GM23338 (cell line): ENCODE results near the gene ASTE1. TPM values are rescaled to one million over a fixed set of nuclear protein-coding genes. Genes with fewer than 3 reads are reported as not detected.

Experiments
- ATAC-seq: fragments of 200-7000 bp; cut with Tn5 transposase; 3 replicates; pipeline ENCODE4 v1.9.1; 2020
- DNase-seq: peaks from one replicate; pipeline ENCODE4 v3.0.0-alpha.2; 2015; ENCODE audit warnings: low spot score
- H2AFZ ChIP-seq: fragments of 200-600 bp; sonication (generic); 2 replicates; pipeline ENCODE4 v1.8.0; 2016; ENCODE audit warnings: antibody characterized with exemption, mild to moderate bottlenecking, moderate library complexity
- H3F3A ChIP-seq: fragments of 200-600 bp; sonication (generic); replicated peaks from 2 replicates; pipeline ENCODE4 v1.8.0; 2017; ENCODE audit warnings: antibody characterized with exemption, mixed run types, low read depth
- H3K27ac ChIP-seq: fragments of 200-600 bp; sonication (generic); 2 replicates; pipeline ENCODE4 v1.6.1; 2016; ENCODE audit warnings: low read depth
- H3K27me3 ChIP-seq: fragments of 200-600 bp; sonication (generic); 2 replicates; pipeline ENCODE4 v1.8.0; 2016; ENCODE audit warnings: mild to moderate bottlenecking, mixed run types, moderate library complexity; ENCODE audit not compliant: insufficient read depth
- H3K36me3 ChIP-seq: fragments of 200-600 bp; sonication (generic); 2 replicates; pipeline ENCODE4 v1.8.0; 2016; ENCODE audit warnings: mild to moderate bottlenecking; ENCODE audit not compliant: insufficient read depth
- H3K4me1 ChIP-seq: fragments of 200-600 bp; sonication (generic); 2 replicates; pipeline ENCODE4 v1.8.0; 2016; ENCODE audit warnings: mild to moderate bottlenecking, moderate library complexity; ENCODE audit not compliant: insufficient read depth
- H3K4me2 ChIP-seq: fragments of 200-600 bp; sonication (generic); 2 replicates; pipeline ENCODE4 v1.7.1; 2017; ENCODE audit warnings: mixed run types
- H3K4me3 ChIP-seq: fragments of 200-600 bp; sonication (generic); 2 replicates; pipeline ENCODE4 v1.6.1; 2016; ENCODE audit warnings: mixed run types
- H3K79me2 ChIP-seq: fragments of 200-600 bp; sonication (generic); replicated peaks from 2 replicates; pipeline ENCODE4 v1.8.0; 2017; ENCODE audit warnings: mild to moderate bottlenecking; ENCODE audit not compliant: insufficient read depth
- H3K9me2 ChIP-seq: fragments of 200-600 bp; sonication (generic); 2 replicates; pipeline ENCODE4 v1.8.0; 2017; ENCODE audit not compliant: insufficient read depth
- H4K20me1 ChIP-seq: fragments of 200-600 bp; sonication (generic); replicated peaks from 2 replicates; pipeline ENCODE4 v1.8.0; 2017; ENCODE audit warnings: mild to moderate bottlenecking; ENCODE audit not compliant: insufficient read depth
- H3K27ac Mint-ChIP-seq: 2 replicates; pipeline ENCODE4 v1.8.0; 2020; ENCODE audit warnings: inconsistent platforms, mild to moderate bottlenecking, moderate library complexity, mixed read lengths
- H3K27me3 Mint-ChIP-seq: 3 replicates; pipeline ENCODE4 v1.8.0; 2022; ENCODE audit warnings: low read depth, mild to moderate bottlenecking, moderate library complexity, mixed read lengths, inconsistent platforms; ENCODE audit not compliant: insufficient read depth, poor library complexity
- H3K36me3 Mint-ChIP-seq: 3 replicates; pipeline ENCODE4 v1.8.0; 2021; ENCODE audit warnings: low read depth, mild to moderate bottlenecking, inconsistent platforms, moderate library complexity, mixed read lengths
- H3K4me1 Mint-ChIP-seq: 3 replicates; pipeline ENCODE4 v1.8.0; 2020; ENCODE audit warnings: mild to moderate bottlenecking, inconsistent platforms, mixed read lengths
- H3K4me3 Mint-ChIP-seq: 3 replicates; pipeline ENCODE4 v1.8.0; 2021; ENCODE audit warnings: moderate library complexity, mild to moderate bottlenecking, inconsistent platforms, mixed read lengths
- H3K9me3 Mint-ChIP-seq: 3 replicates; pipeline ENCODE4 v1.8.0; 2020; ENCODE audit warnings: moderate library complexity, mild to moderate bottlenecking, inconsistent platforms, mixed read lengths
- CREB1 ChIP-seq: fragments of 250-450 bp; sonication (Bioruptor Pico); IDR thresholded peaks from 2 replicates; pipeline ENCODE4 v1.5.0; 2020; ENCODE audit warnings: low read depth, mild to moderate bottlenecking, moderate library complexity
- ETS1 ChIP-seq: IDR thresholded peaks from 2 replicates; pipeline ENCODE4 v1.6.1; 2016; ENCODE audit warnings: antibody characterized with exemption
- NANOG ChIP-seq: IDR thresholded peaks from 2 replicates; pipeline ENCODE4 v1.6.1; 2016; ENCODE audit warnings: antibody characterized with exemption, borderline replicate concordance
- POLR2AphosphoS5 ChIP-seq: IDR thresholded peaks from 2 replicates; pipeline ENCODE4 v1.6.1; 2016; ENCODE audit warnings: antibody characterized with exemption, low read depth
- ZNF114 ChIP-seq: fragments of 250-450 bp; sonication (Bioruptor Pico); IDR thresholded peaks from 2 replicates; pipeline ENCODE4 v1.5.0; 2020; ENCODE audit warnings: mild to moderate bottlenecking, moderate library complexity
- ZNF331 ChIP-seq: fragments of 250-450 bp; sonication (Bioruptor Pico); IDR thresholded peaks from 2 replicates; pipeline ENCODE4 v1.5.0; 2020; ENCODE audit warnings: low read depth, mild to moderate bottlenecking, moderate library complexity
- polyA plus RNA-seq: library from polyadenylated mRNA; unstranded; fragments of >200 nt; fragmentation: Nextera tagmentation; extraction: Ambion mirVana; gene quantifications from 2 replicates; pipeline ENCODE4 v1.2.1, GENCODE V29; 2016
- total RNA-seq: library from RNA; depleted of rRNA; stranded (reverse); fragments of >200 nt; shearing (Covaris generic); gene quantifications from 2 replicates; pipeline ENCODE4 v1.2.3, GENCODE V29; 2014
- TF ChIP-seq, protein P1 (sequence below): IDR thresholded peaks from one replicate; pipeline ENCODE4 v1.6.1; 2018; ENCODE audit warnings: antibody characterized with exemption; ENCODE audit not compliant: unreplicated experiment
- TF ChIP-seq, protein P2 (sequence below): fragments of 250-450 bp; sonication (Bioruptor Pico); IDR thresholded peaks from 2 replicates; pipeline ENCODE4 v1.5.0; 2020; ENCODE audit warnings: mild to moderate bottlenecking, moderate library complexity

Gene ASTE1
- total and polyA plus RNA-seq, 2 experiments from 2014 or later, result 4.9 to 8.9 TPM

GRCh38 chr3:131031660-131032059 lies 5.0 kb upstream of the ASTE1 start (continued):
- TF ChIP-seq, protein P1, sequence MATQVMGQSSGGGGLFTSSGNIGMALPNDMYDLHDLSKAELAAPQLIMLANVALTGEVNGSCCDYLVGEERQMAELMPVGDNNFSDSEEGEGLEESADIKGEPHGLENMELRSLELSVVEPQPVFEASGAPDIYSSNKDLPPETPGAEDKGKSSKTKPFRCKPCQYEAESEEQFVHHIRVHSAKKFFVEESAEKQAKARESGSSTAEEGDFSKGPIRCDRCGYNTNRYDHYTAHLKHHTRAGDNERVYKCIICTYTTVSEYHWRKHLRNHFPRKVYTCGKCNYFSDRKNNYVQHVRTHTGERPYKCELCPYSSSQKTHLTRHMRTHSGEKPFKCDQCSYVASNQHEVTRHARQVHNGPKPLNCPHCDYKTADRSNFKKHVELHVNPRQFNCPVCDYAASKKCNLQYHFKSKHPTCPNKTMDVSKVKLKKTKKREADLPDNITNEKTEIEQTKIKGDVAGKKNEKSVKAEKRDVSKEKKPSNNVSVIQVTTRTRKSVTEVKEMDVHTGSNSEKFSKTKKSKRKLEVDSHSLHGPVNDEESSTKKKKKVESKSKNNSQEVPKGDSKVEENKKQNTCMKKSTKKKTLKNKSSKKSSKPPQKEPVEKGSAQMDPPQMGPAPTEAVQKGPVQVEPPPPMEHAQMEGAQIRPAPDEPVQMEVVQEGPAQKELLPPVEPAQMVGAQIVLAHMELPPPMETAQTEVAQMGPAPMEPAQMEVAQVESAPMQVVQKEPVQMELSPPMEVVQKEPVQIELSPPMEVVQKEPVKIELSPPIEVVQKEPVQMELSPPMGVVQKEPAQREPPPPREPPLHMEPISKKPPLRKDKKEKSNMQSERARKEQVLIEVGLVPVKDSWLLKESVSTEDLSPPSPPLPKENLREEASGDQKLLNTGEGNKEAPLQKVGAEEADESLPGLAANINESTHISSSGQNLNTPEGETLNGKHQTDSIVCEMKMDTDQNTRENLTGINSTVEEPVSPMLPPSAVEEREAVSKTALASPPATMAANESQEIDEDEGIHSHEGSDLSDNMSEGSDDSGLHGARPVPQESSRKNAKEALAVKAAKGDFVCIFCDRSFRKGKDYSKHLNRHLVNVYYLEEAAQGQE, result no peak
- no peak for TF ChIP-seq NANOG

DNA sequence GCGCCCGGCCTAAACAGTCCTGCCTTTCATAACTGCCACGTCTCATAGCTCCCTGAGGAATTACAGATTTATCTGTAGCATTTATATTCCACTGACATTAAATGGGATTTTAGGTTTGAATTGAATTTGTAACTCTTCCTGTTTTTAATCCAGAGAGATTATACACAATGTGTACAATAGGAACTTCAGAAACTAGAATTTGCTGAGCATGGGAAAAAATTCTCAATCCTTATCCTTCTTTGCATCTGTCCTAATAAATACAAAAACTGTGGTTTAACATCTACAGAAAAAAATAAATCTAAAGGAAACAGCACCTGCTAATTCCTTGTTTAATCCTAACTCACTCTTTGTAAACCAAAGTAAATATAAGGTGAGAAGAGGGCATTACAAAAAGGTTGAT lies 2.2 kb upstream of the ASTE1 start:
- no peak overlapping the region for H2AFZ ChIP-seq
- no peaks in the 10 kb centered on the region for H3K9me2 ChIP-seq
- H3K4me1 Mint-ChIP-seq, result peaks cover 13% of the 10 kb centered on the region
- H3K4me2 ChIP-seq, result no peak overlapping the region
- peaks cover 14% of the 10 kb centered on the region; the same call in 1 of the 2 replicates for H3K4me1 ChIP-seq
- H3K27me3 Mint-ChIP-seq, result no peaks in the 10 kb centered on the region
- no peaks in the 10 kb centered on the region for H3K9me3 Mint-ChIP-seq
- H3K27me3 ChIP-seq, result no peaks in the 10 kb centered on the region
- 0 out of 3 replicates have a peak, but pooled peaks cover 5% of the 10 kb centered on the region for H3K36me3 Mint-ChIP-seq
- H3K4me3 ChIP-seq, result no peak overlapping the region
- no peaks in the 10 kb centered on the region for H3K79me2 ChIP-seq
- no peaks in the 10 kb centered on the region for H4K20me1 ChIP-seq
- 0 out of 2 replicates have a peak, but pooled peaks cover 3% of the 10 kb centered on the region for H3F3A ChIP-seq
- ATAC-seq, result no peak
- H3K4me3 Mint-ChIP-seq, result no peak overlapping the region
- DNase-seq, result no peak
- H3K27ac ChIP-seq, result no peak overlapping the region
- H3K27ac Mint-ChIP-seq, result no peak overlapping the region
- no peaks in the 10 kb centered on the region for H3K36me3 ChIP-seq
- TF ChIP-seq, protein P2, sequence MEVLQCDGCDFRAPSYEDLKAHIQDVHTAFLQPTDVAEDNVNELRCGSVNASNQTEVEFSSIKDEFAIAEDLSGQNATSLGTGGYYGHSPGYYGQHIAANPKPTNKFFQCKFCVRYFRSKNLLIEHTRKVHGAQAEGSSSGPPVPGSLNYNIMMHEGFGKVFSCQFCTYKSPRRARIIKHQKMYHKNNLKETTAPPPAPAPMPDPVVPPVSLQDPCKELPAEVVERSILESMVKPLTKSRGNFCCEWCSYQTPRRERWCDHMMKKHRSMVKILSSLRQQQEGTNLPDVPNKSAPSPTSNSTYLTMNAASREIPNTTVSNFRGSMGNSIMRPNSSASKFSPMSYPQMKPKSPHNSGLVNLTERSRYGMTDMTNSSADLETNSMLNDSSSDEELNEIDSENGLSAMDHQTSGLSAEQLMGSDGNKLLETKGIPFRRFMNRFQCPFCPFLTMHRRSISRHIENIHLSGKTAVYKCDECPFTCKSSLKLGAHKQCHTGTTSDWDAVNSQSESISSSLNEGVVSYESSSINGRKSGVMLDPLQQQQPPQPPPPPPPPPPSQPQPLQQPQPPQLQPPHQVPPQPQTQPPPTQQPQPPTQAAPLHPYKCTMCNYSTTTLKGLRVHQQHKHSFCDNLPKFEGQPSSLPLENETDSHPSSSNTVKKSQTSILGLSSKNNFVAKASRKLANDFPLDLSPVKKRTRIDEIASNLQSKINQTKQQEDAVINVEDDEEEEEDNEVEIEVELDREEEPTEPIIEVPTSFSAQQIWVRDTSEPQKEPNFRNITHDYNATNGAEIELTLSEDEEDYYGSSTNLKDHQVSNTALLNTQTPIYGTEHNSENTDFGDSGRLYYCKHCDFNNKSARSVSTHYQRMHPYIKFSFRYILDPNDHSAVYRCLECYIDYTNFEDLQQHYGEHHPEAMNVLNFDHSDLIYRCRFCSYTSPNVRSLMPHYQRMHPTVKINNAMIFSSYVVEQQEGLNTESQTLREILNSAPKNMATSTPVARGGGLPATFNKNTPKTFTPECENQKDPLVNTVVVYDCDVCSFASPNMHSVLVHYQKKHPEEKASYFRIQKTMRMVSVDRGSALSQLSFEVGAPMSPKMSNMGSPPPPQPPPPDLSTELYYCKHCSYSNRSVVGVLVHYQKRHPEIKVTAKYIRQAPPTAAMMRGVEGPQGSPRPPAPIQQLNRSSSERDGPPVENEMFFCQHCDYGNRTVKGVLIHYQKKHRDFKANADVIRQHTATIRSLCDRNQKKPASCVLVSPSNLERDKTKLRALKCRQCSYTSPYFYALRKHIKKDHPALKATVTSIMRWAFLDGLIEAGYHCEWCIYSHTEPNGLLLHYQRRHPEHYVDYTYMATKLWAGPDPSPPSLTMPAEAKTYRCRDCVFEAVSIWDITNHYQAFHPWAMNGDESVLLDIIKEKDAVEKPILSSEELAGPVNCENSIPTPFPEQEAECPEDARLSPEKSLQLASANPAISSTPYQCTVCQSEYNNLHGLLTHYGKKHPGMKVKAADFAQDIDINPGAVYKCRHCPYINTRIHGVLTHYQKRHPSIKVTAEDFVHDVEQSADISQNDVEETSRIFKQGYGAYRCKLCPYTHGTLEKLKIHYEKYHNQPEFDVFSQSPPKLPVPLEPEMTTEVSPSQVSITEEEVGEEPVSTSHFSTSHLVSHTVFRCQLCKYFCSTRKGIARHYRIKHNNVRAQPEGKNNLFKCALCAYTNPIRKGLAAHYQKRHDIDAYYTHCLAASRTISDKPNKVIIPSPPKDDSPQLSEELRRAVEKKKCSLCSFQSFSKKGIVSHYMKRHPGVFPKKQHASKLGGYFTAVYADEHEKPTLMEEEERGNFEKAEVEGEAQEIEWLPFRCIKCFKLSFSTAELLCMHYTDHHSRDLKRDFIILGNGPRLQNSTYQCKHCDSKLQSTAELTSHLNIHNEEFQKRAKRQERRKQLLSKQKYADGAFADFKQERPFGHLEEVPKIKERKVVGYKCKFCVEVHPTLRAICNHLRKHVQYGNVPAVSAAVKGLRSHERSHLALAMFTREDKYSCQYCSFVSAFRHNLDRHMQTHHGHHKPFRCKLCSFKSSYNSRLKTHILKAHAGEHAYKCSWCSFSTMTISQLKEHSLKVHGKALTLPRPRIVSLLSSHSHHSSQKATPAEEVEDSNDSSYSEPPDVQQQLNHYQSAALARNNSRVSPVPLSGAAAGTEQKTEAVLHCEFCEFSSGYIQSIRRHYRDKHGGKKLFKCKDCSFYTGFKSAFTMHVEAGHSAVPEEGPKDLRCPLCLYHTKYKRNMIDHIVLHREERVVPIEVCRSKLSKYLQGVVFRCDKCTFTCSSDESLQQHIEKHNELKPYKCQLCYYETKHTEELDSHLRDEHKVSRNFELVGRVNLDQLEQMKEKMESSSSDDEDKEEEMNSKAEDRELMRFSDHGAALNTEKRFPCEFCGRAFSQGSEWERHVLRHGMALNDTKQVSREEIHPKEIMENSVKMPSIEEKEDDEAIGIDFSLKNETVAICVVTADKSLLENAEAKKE, result no peak
- TF ChIP-seq ZNF114, result no peak
- no peak for TF ChIP-seq POLR2AphosphoS5
- no peak for TF ChIP-seq ZNF331
- TF ChIP-seq ETS1, result no peak
- TF ChIP-seq NANOG, result no peak
- TF ChIP-seq, protein P1, result no peak
- no peak for TF ChIP-seq CREB1 (CRISPR knock-in tag)
